Measurements from ENCODE around the gene RNFT2. TPM values are rescaled to one million over a fixed set of nuclear protein-coding genes. Genes with fewer than 3 reads are reported as not detected.

The RNFT2 gene, protein sequence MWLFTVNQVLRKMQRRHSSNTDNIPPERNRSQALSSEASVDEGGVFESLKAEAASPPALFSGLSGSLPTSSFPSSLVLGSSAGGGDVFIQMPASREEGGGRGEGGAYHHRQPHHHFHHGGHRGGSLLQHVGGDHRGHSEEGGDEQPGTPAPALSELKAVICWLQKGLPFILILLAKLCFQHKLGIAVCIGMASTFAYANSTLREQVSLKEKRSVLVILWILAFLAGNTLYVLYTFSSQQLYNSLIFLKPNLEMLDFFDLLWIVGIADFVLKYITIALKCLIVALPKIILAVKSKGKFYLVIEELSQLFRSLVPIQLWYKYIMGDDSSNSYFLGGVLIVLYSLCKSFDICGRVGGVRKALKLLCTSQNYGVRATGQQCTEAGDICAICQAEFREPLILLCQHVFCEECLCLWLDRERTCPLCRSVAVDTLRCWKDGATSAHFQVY
- total RNA-seq (1 to 10 TPM; 5.1 to 7.6 (median 6.9) TPM), total RNA-seq (0.63 to 9.2 (median 4.7) reads per million in 29 experiments)
- total RNA-seq (2013) = 3.6 TPM

DNA sequence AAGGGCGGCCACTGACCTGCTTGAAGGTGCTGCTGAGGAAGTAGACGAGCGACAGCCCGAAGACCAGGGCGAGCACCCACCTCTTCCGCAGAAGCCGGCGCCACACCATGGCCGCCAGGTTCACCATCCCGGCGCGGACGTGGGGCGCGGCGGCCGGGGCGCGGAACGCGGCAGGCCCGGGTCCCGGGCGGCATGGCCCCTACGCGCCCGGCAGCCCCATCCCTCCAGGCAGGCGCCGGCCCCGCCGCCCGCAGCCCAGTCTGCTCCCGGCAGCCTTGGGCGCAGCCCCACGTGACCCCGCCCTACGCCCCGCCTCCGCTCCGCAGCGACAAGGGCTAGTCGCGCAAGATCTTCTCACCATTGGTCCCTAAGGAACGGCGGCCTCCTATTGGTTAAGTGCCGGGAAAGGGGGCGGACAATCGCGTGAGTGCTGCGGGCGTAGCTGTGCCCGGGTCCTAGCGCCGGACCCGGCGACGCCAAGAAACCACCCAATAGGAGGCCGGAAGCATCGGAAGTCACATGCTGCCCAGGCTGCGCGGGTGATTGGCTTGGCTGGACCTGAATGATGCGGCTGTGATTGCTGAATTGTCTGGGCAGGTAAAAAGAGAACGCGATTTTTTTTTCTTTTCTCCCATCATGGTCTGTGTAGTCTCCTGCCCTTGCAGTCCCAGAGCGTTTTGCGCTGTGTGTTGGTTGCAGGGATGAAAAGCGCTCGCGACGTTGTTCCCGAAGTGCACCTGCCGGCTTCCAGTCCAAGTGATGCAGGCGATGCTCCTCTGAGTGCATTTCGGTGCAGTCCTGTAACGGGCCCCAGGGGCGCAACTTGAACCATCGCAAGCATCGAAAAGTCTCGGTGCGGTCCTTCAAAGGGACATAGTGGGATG, at the start of gene RNFT2, which contains the start of gene SPRING1:
RNFT2 (plus strand) TSS at position 542 of the 884 bp plus-strand sequence. CDS start 2,183 bp downstream, outside the sequence.
SPRING1 (minus strand) TSS at position 296 of the 884 bp plus-strand sequence; CDS start at position 127, 169 bp downstream.
- under 1% methylated on average over 71 of the region's 80 CpGs for WGBS (ENCODE audit: insufficient coverage)
- CTCF ChIA-PET = no interaction called here
- no peaks in the 10 kb centered on the region for H3K9me3 Mint-ChIP-seq
- H3K4me1 ChIP-seq (ENCODE audit: control insufficient read depth in 1 of 2, extremely low read depth in 1 of 2, insufficient read depth in 2 of 2, low read length in 2 of 2) = peaks cover 13 to 21% of the 10 kb centered on the region in 2 experiments
- peak within 1 kb of the TSS; percentile 64 to 85 for H3K4me3 ChIP-seq (ENCODE audit: control insufficient read depth in 1 of 2, extremely low read depth in 1 of 2, low read length in 1 of 2)
- no peaks in the 10 kb centered on the region for H3K27me3 Mint-ChIP-seq
- no peaks in the 10 kb centered on the region for H3K27me3 ChIP-seq (replicated peaks in 1 of 2; ENCODE audit: control insufficient read depth in 2 of 2, extremely low read depth in 1 of 2, insufficient read depth in 2 of 2, low read length in 1 of 2)
- peaks cover 33 to 42% (median 37%) of the 10 kb centered on the region in 3 donors for H3K4me1 Mint-ChIP-seq
- peak within 1 kb of the TSS; percentile 94 to 97 (median 97) for H3K4me3 Mint-ChIP-seq
- H3K9me3 ChIP-seq = no peaks in the 10 kb centered on the region
- H3K27ac Mint-ChIP-seq = peak within 1 kb of the TSS; percentile 74 to 87
- H3K36me3 ChIP-seq (ENCODE audit: control insufficient read depth in 2 of 2, extremely low read depth in 1 of 2, insufficient read depth in 1 of 2, low read length in 1 of 2) = peaks cover 0 to 13% of the 10 kb centered on the region in 2 donors
- H3K36me3 Mint-ChIP-seq = peaks cover 21% of the 10 kb centered on the region
- H3K27ac ChIP-seq (ENCODE audit: low read length) = peak within 1 kb of the TSS; percentile 2
- ATAC-seq (replicated peaks in 1 of 4) = peak; percentile 95 to 97 (median 96)
- DNase-seq = peak; percentile 96 to 100 (median 99)
- POLR2A ChIA-PET = interaction anchor here in 1 of 2 donors (0.6 kb wide), 1 partner anchor 456 kb away, joined by 4 read pairs; no protein-coding TSS in a partner anchor

DNA sequence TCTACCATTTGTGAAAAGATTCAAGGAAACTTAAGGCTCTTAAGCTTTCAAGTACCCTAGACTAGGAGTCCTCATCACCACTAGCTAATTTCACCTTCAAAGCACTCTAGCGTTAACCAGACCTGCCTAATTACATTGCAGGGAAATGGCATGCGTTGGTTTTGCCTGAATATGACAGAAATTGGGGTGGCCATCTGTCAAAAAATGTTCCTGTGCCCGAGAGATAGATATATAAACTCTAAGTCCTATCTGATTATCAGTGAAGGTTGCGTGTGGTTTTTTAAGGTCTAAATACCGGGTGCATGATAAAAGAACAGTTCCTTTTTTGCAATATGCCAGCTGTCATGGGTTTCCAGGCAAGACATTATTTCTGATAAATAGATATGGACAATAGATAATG, 48.6 kb upstream of the RNFT2 start:
- no peaks in the 10 kb centered on the region for H3K4me1 ChIP-seq (ENCODE audit: control insufficient read depth in 1 of 2, extremely low read depth in 1 of 2, insufficient read depth in 2 of 2, low read length in 2 of 2)
- DNase-seq (no peak), ATAC-seq (replicated peaks in 1 of 4) (no peak)
- H3K27ac ChIP-seq (ENCODE audit: low read length) = no peak overlapping the region
- H3K9me3 ChIP-seq = no peaks in the 10 kb centered on the region
- H3K36me3 ChIP-seq (ENCODE audit: control insufficient read depth in 2 of 2, extremely low read depth in 1 of 2, insufficient read depth in 1 of 2, low read length in 1 of 2) = no peaks in the 10 kb centered on the region
- WGBS (ENCODE audit: insufficient coverage) = no CpG with 5 or more reads among the region's 5 CpGs
- H3K4me1 Mint-ChIP-seq = peaks cover 6 to 12% (median 6%) of the 10 kb centered on the region in 3 donors
- POLR2A ChIA-PET = interaction anchor here in 1 of 2 donors (0.6 kb wide), 1 partner anchor 79 kb away, joined by 4 read pairs; no protein-coding TSS in a partner anchor
- H3K9me3 Mint-ChIP-seq = no peaks in the 10 kb centered on the region
- no peak overlapping the region for H3K4me3 Mint-ChIP-seq
- H3K27me3 Mint-ChIP-seq = peaks cover 26 to 30% of the 10 kb centered on the region in 2 donors
- no peaks in the 10 kb centered on the region for H3K36me3 Mint-ChIP-seq
- H3K27me3 ChIP-seq (replicated peaks in 1 of 2; ENCODE audit: control insufficient read depth in 2 of 2, extremely low read depth in 1 of 2, insufficient read depth in 2 of 2, low read length in 1 of 2) = peaks cover 0 to 18% of the 10 kb centered on the region in 2 experiments
- CTCF ChIA-PET = no interaction called here
- H3K4me3 ChIP-seq (ENCODE audit: control insufficient read depth in 1 of 2, extremely low read depth in 1 of 2, low read length in 1 of 2) = no peak overlapping the region
- no peak overlapping the region for H3K27ac Mint-ChIP-seq

DNA sequence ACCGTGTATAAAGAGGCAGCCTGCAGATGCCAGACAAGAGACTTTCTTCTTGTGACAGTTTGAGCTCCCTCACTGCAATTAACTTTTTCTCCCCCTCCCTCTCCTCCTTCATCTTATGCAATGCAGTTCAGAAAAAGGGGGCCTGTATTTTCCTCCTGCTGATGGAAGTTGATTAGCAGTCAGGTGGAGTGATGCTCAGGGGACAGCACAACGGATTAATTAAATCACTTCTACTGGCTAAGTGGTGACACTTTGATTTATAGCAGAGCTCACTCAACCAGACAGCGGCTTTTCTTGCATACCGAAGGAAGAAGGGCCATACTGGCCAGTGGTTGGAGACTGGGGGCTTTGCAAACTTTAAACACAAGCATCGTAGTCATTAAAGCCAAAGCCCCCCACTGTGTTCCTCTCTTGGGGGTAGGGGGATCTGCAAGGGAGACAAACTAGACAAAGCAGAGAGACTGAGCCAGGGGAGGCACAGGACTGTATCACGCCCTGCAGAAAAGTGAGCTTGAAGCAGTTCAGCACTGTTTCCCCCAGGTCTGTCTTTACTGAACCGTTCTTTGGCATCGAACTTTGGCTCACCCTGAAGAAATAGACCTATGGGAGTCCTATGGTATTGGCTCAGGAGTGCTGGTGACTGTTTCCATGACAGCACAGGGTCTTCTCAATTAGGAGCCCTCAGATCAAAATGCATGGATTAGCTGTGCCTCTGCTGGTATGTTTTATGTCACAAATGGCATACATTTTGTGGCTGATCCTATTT, 48.0 kb upstream of the RNFT2 start:
- Histone ChIP-seq H3K9me3 (no peaks in the 10 kb centered on the region), H3K27me3 (replicated peaks in 1 of 2; ENCODE audit: control insufficient read depth in 2 of 2, extremely low read depth in 1 of 2, insufficient read depth in 2 of 2, low read length in 1 of 2) (peaks cover 0 to 25% of the 10 kb centered on the region in 2 experiments), H3K27ac (ENCODE audit: low read length) (no peak overlapping the region), H3K4me1 (ENCODE audit: control insufficient read depth in 1 of 2, extremely low read depth in 1 of 2, insufficient read depth in 2 of 2, low read length in 2 of 2) (no peaks in the 10 kb centered on the region), H3K4me3 (ENCODE audit: control insufficient read depth in 1 of 2, extremely low read depth in 1 of 2, low read length in 1 of 2) (no peak overlapping the region), H3K36me3 (ENCODE audit: control insufficient read depth in 2 of 2, extremely low read depth in 1 of 2, insufficient read depth in 1 of 2, low read length in 1 of 2) (no peaks in the 10 kb centered on the region)
- ChIA-PET CTCF (interaction anchor here in 1 of 2 donors (0.7 kb wide), 1 partner anchor 10 kb away, joined by 4 read pairs; no protein-coding TSS in a partner anchor), POLR2A (interaction anchor here in 1 of 2 donors (0.6 kb wide), 1 partner anchor 78 kb away, joined by 4 read pairs; no protein-coding TSS in a partner anchor)
- 90% methylated on average over 3 of the region's 8 CpGs for WGBS (ENCODE audit: insufficient coverage)
- H3K36me3 Mint-ChIP-seq = no peaks in the 10 kb centered on the region
- DNase-seq (no peak), ATAC-seq (replicated peaks in 1 of 4) (no peak)
- peaks cover 31 to 36% of the 10 kb centered on the region in 2 donors for H3K27me3 Mint-ChIP-seq
- no peak overlapping the region for H3K4me3 Mint-ChIP-seq
- no peak overlapping the region for H3K27ac Mint-ChIP-seq
- H3K9me3 Mint-ChIP-seq = no peaks in the 10 kb centered on the region
- peaks cover 6 to 12% (median 10%) of the 10 kb centered on the region in 3 donors for H3K4me1 Mint-ChIP-seq

GRCh38 chr12:116691205-116691604, 46.9 kb upstream of the RNFT2 start:
- WGBS (ENCODE audit: insufficient coverage) = 79% methylated on average over 2 of the region's 7 CpGs
- Mint-ChIP-seq H3K4me3 (no peak overlapping the region), H3K27me3 (peaks cover 32 to 42% of the 10 kb centered on the region in 2 donors), H3K9me3 (no peaks in the 10 kb centered on the region), H3K4me1 (peaks cover 6 to 12% (median 10%) of the 10 kb centered on the region in 3 donors), H3K36me3 (no peaks in the 10 kb centered on the region), H3K27ac (no peak overlapping the region)
- peaks cover 0 to 34% of the 10 kb centered on the region in 2 experiments for H3K27me3 ChIP-seq (replicated peaks in 1 of 2; ENCODE audit: control insufficient read depth in 2 of 2, extremely low read depth in 1 of 2, insufficient read depth in 2 of 2, low read length in 1 of 2)
- H3K4me3 ChIP-seq (ENCODE audit: control insufficient read depth in 1 of 2, extremely low read depth in 1 of 2, low read length in 1 of 2) = no peak overlapping the region
- DNase-seq (no peak), ATAC-seq (replicated peaks in 1 of 4) (no peak)
- no peaks in the 10 kb centered on the region for H3K4me1 ChIP-seq (ENCODE audit: control insufficient read depth in 1 of 2, extremely low read depth in 1 of 2, insufficient read depth in 2 of 2, low read length in 2 of 2)
- ChIA-PET POLR2A (no interaction called here), CTCF (interaction anchor here in 1 of 2 donors (0.7 kb wide), 1 partner anchor 9 kb away, joined by 5 read pairs; no protein-coding TSS in a partner anchor)
- H3K36me3 ChIP-seq (ENCODE audit: control insufficient read depth in 2 of 2, extremely low read depth in 1 of 2, insufficient read depth in 1 of 2, low read length in 1 of 2) = no peaks in the 10 kb centered on the region
- H3K9me3 ChIP-seq = no peaks in the 10 kb centered on the region
- H3K27ac ChIP-seq (ENCODE audit: low read length) = no peak overlapping the region

DNA sequence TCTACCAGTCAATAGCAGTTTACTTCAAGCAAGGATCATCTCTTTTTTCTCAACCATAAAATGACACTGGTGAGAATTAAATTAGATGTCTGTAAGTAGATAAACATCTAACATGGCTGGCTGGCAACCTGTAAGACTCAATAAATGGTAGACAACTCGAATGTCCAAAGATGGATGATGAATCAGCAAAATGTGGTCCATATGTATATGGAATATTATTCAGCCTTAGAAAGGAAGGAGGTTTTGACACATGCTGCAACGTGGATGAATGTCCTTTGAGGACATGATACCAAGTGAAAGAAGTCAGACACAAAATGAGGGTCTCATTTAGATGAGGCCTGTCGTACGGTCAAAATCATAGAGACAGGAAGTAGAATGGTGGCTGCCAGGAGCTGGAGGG, 46.5 kb upstream of the RNFT2 start:
- Mint-ChIP-seq H3K27me3 (peaks cover 32 to 46% of the 10 kb centered on the region in 2 donors), H3K4me1 (peaks cover 6 to 12% (median 10%) of the 10 kb centered on the region in 3 donors), H3K36me3 (no peaks in the 10 kb centered on the region), H3K4me3 (no peak overlapping the region), H3K27ac (no peak overlapping the region), H3K9me3 (no peaks in the 10 kb centered on the region)
- Histone ChIP-seq H3K27ac (ENCODE audit: low read length) (no peak overlapping the region), H3K4me1 (ENCODE audit: control insufficient read depth in 1 of 2, extremely low read depth in 1 of 2, insufficient read depth in 2 of 2, low read length in 2 of 2) (no peaks in the 10 kb centered on the region), H3K36me3 (ENCODE audit: control insufficient read depth in 2 of 2, extremely low read depth in 1 of 2, insufficient read depth in 1 of 2, low read length in 1 of 2) (no peaks in the 10 kb centered on the region), H3K4me3 (ENCODE audit: control insufficient read depth in 1 of 2, extremely low read depth in 1 of 2, low read length in 1 of 2) (no peak overlapping the region), H3K9me3 (no peaks in the 10 kb centered on the region), H3K27me3 (replicated peaks in 1 of 2; ENCODE audit: control insufficient read depth in 2 of 2, extremely low read depth in 1 of 2, insufficient read depth in 2 of 2, low read length in 1 of 2) (peaks cover 0 to 39% of the 10 kb centered on the region in 2 experiments)
- ChIA-PET POLR2A (no interaction called here), CTCF (interaction anchor here in 1 of 2 donors (0.7 kb wide), 1 partner anchor 10 kb away, joined by 5 read pairs; no protein-coding TSS in a partner anchor)
- ATAC-seq (replicated peaks in 1 of 4) (no peak), DNase-seq (no peak)
- 83% methylated on average over 4 of the region's 4 CpGs for WGBS (ENCODE audit: insufficient coverage)

Measured in T-cell (primary cell).